Hepatocyte (in vitro differentiated cells): ENCODE measurements around the gene CCNH. TPM values are rescaled to one million over a fixed set of nuclear protein-coding genes. Genes with fewer than 3 reads are reported as not detected.

Source experiments
- DNase-seq: peaks from one replicate; pipeline ENCODE4 v3.0.0-alpha.2; 2016; ENCODE audit warnings: low spot score
- H2AFZ ChIP-seq: fragments of 200-600 bp; sonication (generic); 2 replicates; pipeline ENCODE4 v1.6.0; 2016; ENCODE audit warnings: antibody characterized with exemption, mild to moderate bottlenecking
- H3K27ac ChIP-seq: fragments of 200-600 bp; sonication (generic); 2 replicates; pipeline ENCODE4 v1.5.1; 2016; ENCODE audit warnings: mild to moderate bottlenecking
- H3K27me3 ChIP-seq: fragments of 200-600 bp; sonication (generic); 2 replicates; pipeline ENCODE4 v1.6.1; 2016
- H3K36me3 ChIP-seq: fragments of 200-600 bp; sonication (generic); replicated peaks from 2 replicates; pipeline ENCODE4 v1.5.1; 2016; ENCODE audit warnings: low read depth; ENCODE audit not compliant: insufficient read depth
- H3K4me1 ChIP-seq: fragments of 200-600 bp; sonication (generic); 2 replicates; pipeline ENCODE4 v1.5.1; 2016; ENCODE audit warnings: mild to moderate bottlenecking, moderate library complexity; ENCODE audit not compliant: insufficient read depth
- H3K4me2 ChIP-seq: fragments of 200-600 bp; sonication (generic); 2 replicates; pipeline ENCODE4 v1.6.0; 2016
- H3K4me3 ChIP-seq: fragments of 200-600 bp; sonication (generic); 2 replicates; pipeline ENCODE4 v1.5.1; 2016; ENCODE audit warnings: mild to moderate bottlenecking
- H3K79me2 ChIP-seq: fragments of 200-600 bp; sonication (generic); 2 replicates; pipeline ENCODE4 v1.6.0; 2017; ENCODE audit warnings: mild to moderate bottlenecking
- H3K9me2 ChIP-seq: fragments of 200-600 bp; sonication (generic); replicated peaks from 2 replicates; pipeline ENCODE4 v1.6.0; 2017; ENCODE audit warnings: mild to moderate bottlenecking; ENCODE audit not compliant: insufficient read depth
- H3K9me3 ChIP-seq: fragments of 200-600 bp; sonication (generic); 2 replicates; pipeline ENCODE4 v1.5.1; 2016; ENCODE audit warnings: low read depth, mild to moderate bottlenecking
- H4K20me1 ChIP-seq: fragments of 200-600 bp; sonication (generic); 2 replicates; pipeline ENCODE4 v1.6.0; 2016; ENCODE audit warnings: mild to moderate bottlenecking; ENCODE audit not compliant: insufficient read depth, poor library complexity, severe bottlenecking
- CTCF ChIP-seq: fragments of 200-600 bp; sonication (generic); IDR thresholded peaks from 2 replicates; pipeline ENCODE4 v1.5.1; 2016; ENCODE audit warnings: antibody characterized with exemption, mild to moderate bottlenecking; ENCODE audit not compliant: poor library complexity
- EZH2 ChIP-seq: fragments of 200-600 bp; sonication (generic); IDR thresholded peaks from 2 replicates; pipeline ENCODE4 v1.6.1; 2016; ENCODE audit warnings: antibody characterized with exemption, mild to moderate bottlenecking, borderline replicate concordance
- EZH2phosphoT487 ChIP-seq: fragments of 200-600 bp; sonication (generic); IDR thresholded peaks from one replicate; pipeline ENCODE4 v1.6.1; 2018; ENCODE audit warnings: antibody characterized with exemption, mild to moderate bottlenecking, low read depth, moderate library complexity; ENCODE audit not compliant: unreplicated experiment, severe bottlenecking
- WGBS: methylation state at CpG from one replicate; pipeline ENCODE4 v1.1.6; 2016; ENCODE audit warnings: low lambda C conversion rate; ENCODE audit errors: missing lambda C conversion rate; 5-methylcytosine and 5-hydroxymethylcytosine counted together
- polyA plus RNA-seq: library from polyadenylated mRNA; unstranded; fragments of >200 nt; fragmentation: Nextera tagmentation; extraction: Ambion mirVana; gene quantifications from 2 replicates; pipeline ENCODE4 v1.2.1, GENCODE V29; 2016
- total RNA-seq: library from RNA; depleted of rRNA; stranded (reverse); fragments of >200 nt; gene quantifications from 2 replicates; pipeline ENCODE4 v1.2.3, GENCODE V29; 2014

The CCNH gene
- total RNA-seq (65.7 and 66.5 TPM in 2 replicates), polyA plus RNA-seq (42.3 and 46.0 TPM in 2 replicates)

GRCh38 chr5:87412630-87413342, at the start of gene CCNH:
TSS of gene CCNH (minus strand) at chr5:87412930. CDS start at chr5:87412794, 136 bp downstream.
- H3K4me2 ChIP-seq = peak within 1 kb of the TSS; percentile 80
- no peak for TF ChIP-seq EZH2phosphoT487
- no peak for TF ChIP-seq EZH2
- no peak for TF ChIP-seq CTCF
- no peaks in the 10 kb centered on the region for H3K9me3 ChIP-seq
- H3K9me2 ChIP-seq = no peaks in the 10 kb centered on the region
- DNase-seq = peak; percentile 99
- H3K79me2 ChIP-seq = peaks cover 17% of the 10 kb centered on the region
- H3K4me1 ChIP-seq = peaks cover 8% of the 10 kb centered on the region
- 2% methylated on average over 46 of the region's 46 CpGs for WGBS
- no peaks in the 10 kb centered on the region for H4K20me1 ChIP-seq
- no peaks in the 10 kb centered on the region for H3K27me3 ChIP-seq
- H3K4me3 ChIP-seq = peak within 1 kb of the TSS; percentile 45
- peak within 1 kb of the TSS; percentile 80 for H2AFZ ChIP-seq
- peak within 1 kb of the TSS; percentile 92 for H3K27ac ChIP-seq
- H3K36me3 ChIP-seq = peaks cover under 1% of the 10 kb centered on the region

GRCh38 chr5:87457706-87458105, 45.0 kb upstream of the CCNH start:
- H3K4me3 ChIP-seq = no peak overlapping the region
- TF ChIP-seq EZH2 (no peak), CTCF (no peak), EZH2phosphoT487 (no peak)
- no peak overlapping the region for H2AFZ ChIP-seq
- H3K9me3 ChIP-seq = no peaks in the 10 kb centered on the region
- no peaks in the 10 kb centered on the region for H3K4me1 ChIP-seq
- H3K27ac ChIP-seq = no peak overlapping the region
- no peaks in the 10 kb centered on the region for H3K27me3 ChIP-seq
- no peaks in the 10 kb centered on the region for H3K36me3 ChIP-seq
- no peak for DNase-seq
- no peaks in the 10 kb centered on the region for H4K20me1 ChIP-seq
- H3K79me2 ChIP-seq = no peaks in the 10 kb centered on the region
- no peaks in the 10 kb centered on the region for H3K9me2 ChIP-seq
- no peak overlapping the region for H3K4me2 ChIP-seq

- no peaks in the 10 kb centered on the region for H3K9me2 ChIP-seq
- no peaks in the 10 kb centered on the region for H3K79me2 ChIP-seq
- H2AFZ ChIP-seq = no peak overlapping the region
- no peaks in the 10 kb centered on the region for H3K36me3 ChIP-seq
- TF ChIP-seq EZH2 = no peak
- TF ChIP-seq EZH2phosphoT487 = no peak
- no peak for TF ChIP-seq CTCF
- no peaks in the 10 kb centered on the region for H3K9me3 ChIP-seq
- H3K27ac ChIP-seq = no peak overlapping the region
- WGBS = 97% methylated on average over 1 of the region's 1 CpG
- no peaks in the 10 kb centered on the region for H3K4me1 ChIP-seq
- no peaks in the 10 kb centered on the region for H3K27me3 ChIP-seq
- no peaks in the 10 kb centered on the region for H4K20me1 ChIP-seq
- no peak for DNase-seq
- H3K4me2 ChIP-seq = no peak overlapping the region
- H3K4me3 ChIP-seq = no peak overlapping the region
Observed at GRCh38 chr5:87453801-87454200, 41.1 kb upstream of the CCNH start.

- no peak overlapping the region for H3K4me3 ChIP-seq
- TF ChIP-seq CTCF = no peak
- DNase-seq = no peak
- no peaks in the 10 kb centered on the region for H3K9me3 ChIP-seq
- H2AFZ ChIP-seq = no peak overlapping the region
- no peaks in the 10 kb centered on the region for H3K27me3 ChIP-seq
- H3K9me2 ChIP-seq = no peaks in the 10 kb centered on the region
- H3K4me2 ChIP-seq = no peak overlapping the region
- no peaks in the 10 kb centered on the region for H3K36me3 ChIP-seq
- no peaks in the 10 kb centered on the region for H3K79me2 ChIP-seq
- no peaks in the 10 kb centered on the region for H3K4me1 ChIP-seq
- no peak overlapping the region for H3K27ac ChIP-seq
- H4K20me1 ChIP-seq = no peaks in the 10 kb centered on the region
Observed at GRCh38 chr5:87452837-87453236, 40.1 kb upstream of the CCNH start.
